Smooth muscle cell (in vitro differentiated cells): ENCODE measurements around the gene AATK. TPM values are rescaled to one million over a fixed set of nuclear protein-coding genes. Genes with fewer than 3 reads are reported as not detected.

Experiments
- DNase-seq: peaks from one replicate; lab custom pipeline; 2025; ENCODE audit not compliant: unreplicated experiment; lab: John Stamatoyannopoulos, UW
- H2AFZ ChIP-seq: fragments of 200-600 bp; sonication (generic); 2 replicates; pipeline ENCODE4 v1.6.0; 2016; ENCODE audit warnings: antibody characterized with exemption, low read depth, mild to moderate bottlenecking
- H3F3A ChIP-seq: fragments of 200-600 bp; sonication (generic); 2 replicates; pipeline ENCODE4 v1.6.0; 2017; ENCODE audit warnings: antibody characterized with exemption, low read depth
- H3K27ac ChIP-seq: fragments of 200-600 bp; sonication (generic); 2 replicates; pipeline ENCODE4 v1.5.1; 2016; ENCODE audit warnings: low read depth, mild to moderate bottlenecking
- H3K27me3 ChIP-seq: fragments of 200-600 bp; sonication (generic); 2 replicates; pipeline ENCODE4 v1.6.1; 2016; ENCODE audit warnings: low read depth, mild to moderate bottlenecking
- H3K36me3 ChIP-seq: fragments of 200-600 bp; sonication (generic); 2 replicates; pipeline ENCODE4 v1.5.1; 2016; ENCODE audit warnings: low read depth
- H3K4me1 ChIP-seq: fragments of 200-600 bp; sonication (generic); 2 replicates; pipeline ENCODE4 v1.5.1; 2016; ENCODE audit warnings: low read depth
- H3K4me2 ChIP-seq: fragments of 200-600 bp; sonication (generic); 2 replicates; pipeline ENCODE4 v1.6.0; 2016; ENCODE audit warnings: mild to moderate bottlenecking
- H3K4me3 ChIP-seq: fragments of 200-600 bp; sonication (generic); 2 replicates; pipeline ENCODE4 v1.5.1; 2016; ENCODE audit warnings: mild to moderate bottlenecking
- H3K79me2 ChIP-seq: fragments of 200-600 bp; sonication (generic); 2 replicates; pipeline ENCODE4 v1.6.0; 2016; ENCODE audit warnings: low read depth, mild to moderate bottlenecking
- H3K9ac ChIP-seq: fragments of 200-600 bp; sonication (generic); 2 replicates; pipeline ENCODE4 v1.6.0; 2016; ENCODE audit warnings: low read depth
- H3K9me3 ChIP-seq: fragments of 200-600 bp; sonication (generic); replicated peaks from 2 replicates; pipeline ENCODE4 v1.5.1; 2016; ENCODE audit warnings: low read depth
- H4K20me1 ChIP-seq: fragments of 200-600 bp; sonication (generic); 2 replicates; pipeline ENCODE4 v1.6.0; 2016; ENCODE audit warnings: low read depth
- WGBS: methylation state at CpG from one replicate; pipeline ENCODE4 v1.1.7; 2016; ENCODE audit warnings: low lambda C conversion rate; 5-methylcytosine and 5-hydroxymethylcytosine counted together
- polyA plus RNA-seq: library from polyadenylated mRNA; unstranded; fragments of >200 nt; fragmentation: Nextera tagmentation; extraction: Ambion mirVana; gene quantifications from 2 replicates; pipeline ENCODE4 v1.2.1, GENCODE V29; 2016
- total RNA-seq: library from RNA; depleted of rRNA; stranded (reverse); fragments of >200 nt; gene quantifications from 2 replicates; pipeline ENCODE4 v1.2.3, GENCODE V29; 2014
- TF ChIP-seq, protein P1 (sequence below): fragments of 200-600 bp; sonication (generic); IDR thresholded peaks from 2 replicates; pipeline ENCODE4 v1.5.1; 2017; ENCODE audit warnings: borderline replicate concordance, mild to moderate bottlenecking, antibody characterized with exemption; ENCODE audit not compliant: insufficient read depth, poor library complexity, severe bottlenecking

AATK gene
- total and polyA plus RNA-seq, 2 experiments from 2014 or later, result 0.61 to 0.67 TPM

- Histone ChIP-seq H3K4me2 (no peak overlapping the region), H3F3A (no peaks in the 10 kb centered on the region), H3K27me3 (no peaks in the 10 kb centered on the region), H3K79me2 (no peaks in the 10 kb centered on the region), H4K20me1 (no peaks in the 10 kb centered on the region), H3K36me3 (no peaks in the 10 kb centered on the region), H3K27ac (no peak overlapping the region), H3K9me3 (no peaks in the 10 kb centered on the region), H3K9ac (no peak overlapping the region), H3K4me1 (no peaks in the 10 kb centered on the region), H2AFZ (no peak overlapping the region), H3K4me3 (no peak overlapping the region)
- 92% methylated on average over 23 of the region's 23 CpGs for WGBS
- no peak for DNase-seq
- TF ChIP-seq, protein P1, sequence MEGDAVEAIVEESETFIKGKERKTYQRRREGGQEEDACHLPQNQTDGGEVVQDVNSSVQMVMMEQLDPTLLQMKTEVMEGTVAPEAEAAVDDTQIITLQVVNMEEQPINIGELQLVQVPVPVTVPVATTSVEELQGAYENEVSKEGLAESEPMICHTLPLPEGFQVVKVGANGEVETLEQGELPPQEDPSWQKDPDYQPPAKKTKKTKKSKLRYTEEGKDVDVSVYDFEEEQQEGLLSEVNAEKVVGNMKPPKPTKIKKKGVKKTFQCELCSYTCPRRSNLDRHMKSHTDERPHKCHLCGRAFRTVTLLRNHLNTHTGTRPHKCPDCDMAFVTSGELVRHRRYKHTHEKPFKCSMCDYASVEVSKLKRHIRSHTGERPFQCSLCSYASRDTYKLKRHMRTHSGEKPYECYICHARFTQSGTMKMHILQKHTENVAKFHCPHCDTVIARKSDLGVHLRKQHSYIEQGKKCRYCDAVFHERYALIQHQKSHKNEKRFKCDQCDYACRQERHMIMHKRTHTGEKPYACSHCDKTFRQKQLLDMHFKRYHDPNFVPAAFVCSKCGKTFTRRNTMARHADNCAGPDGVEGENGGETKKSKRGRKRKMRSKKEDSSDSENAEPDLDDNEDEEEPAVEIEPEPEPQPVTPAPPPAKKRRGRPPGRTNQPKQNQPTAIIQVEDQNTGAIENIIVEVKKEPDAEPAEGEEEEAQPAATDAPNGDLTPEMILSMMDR, result no peak
Observed at GRCh38 chr17:81128774-81129173, 37.2 kb downstream of the AATK start.

DNA sequence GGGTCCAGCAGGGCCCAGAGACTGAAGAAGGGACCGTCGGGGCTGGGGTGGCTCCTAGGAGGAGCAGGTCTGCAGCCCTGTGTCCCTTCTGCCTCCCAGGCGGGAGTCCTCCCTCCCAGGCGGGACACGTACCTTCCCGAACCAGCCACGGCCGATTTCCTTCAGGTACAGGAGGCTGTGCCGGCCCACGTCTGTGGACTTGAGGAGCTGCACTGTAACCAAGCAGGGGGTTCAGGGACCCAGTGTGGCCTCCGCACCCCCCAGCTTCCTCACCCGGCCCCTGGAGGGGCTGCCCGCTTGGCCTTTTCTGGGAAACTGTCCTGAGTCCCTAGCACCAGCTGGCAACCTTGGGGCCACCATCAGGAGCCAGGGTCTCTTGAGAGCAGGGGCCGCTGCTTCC lies 37.7 kb downstream of the AATK start:
- Histone ChIP-seq H3K4me2 (no peak overlapping the region), H3K27me3 (no peaks in the 10 kb centered on the region), H3K9me3 (no peaks in the 10 kb centered on the region), H3K4me3 (no peak overlapping the region), H3F3A (no peaks in the 10 kb centered on the region), H3K9ac (no peak overlapping the region), H3K79me2 (no peaks in the 10 kb centered on the region), H2AFZ (no peak overlapping the region), H3K36me3 (no peaks in the 10 kb centered on the region), H3K4me1 (no peaks in the 10 kb centered on the region), H4K20me1 (no peaks in the 10 kb centered on the region), H3K27ac (no peak overlapping the region)
- TF ChIP-seq, protein P1, result no peak
- WGBS, result 90% methylated on average over 14 of the region's 14 CpGs
- DNase-seq, result no peak

DNA sequence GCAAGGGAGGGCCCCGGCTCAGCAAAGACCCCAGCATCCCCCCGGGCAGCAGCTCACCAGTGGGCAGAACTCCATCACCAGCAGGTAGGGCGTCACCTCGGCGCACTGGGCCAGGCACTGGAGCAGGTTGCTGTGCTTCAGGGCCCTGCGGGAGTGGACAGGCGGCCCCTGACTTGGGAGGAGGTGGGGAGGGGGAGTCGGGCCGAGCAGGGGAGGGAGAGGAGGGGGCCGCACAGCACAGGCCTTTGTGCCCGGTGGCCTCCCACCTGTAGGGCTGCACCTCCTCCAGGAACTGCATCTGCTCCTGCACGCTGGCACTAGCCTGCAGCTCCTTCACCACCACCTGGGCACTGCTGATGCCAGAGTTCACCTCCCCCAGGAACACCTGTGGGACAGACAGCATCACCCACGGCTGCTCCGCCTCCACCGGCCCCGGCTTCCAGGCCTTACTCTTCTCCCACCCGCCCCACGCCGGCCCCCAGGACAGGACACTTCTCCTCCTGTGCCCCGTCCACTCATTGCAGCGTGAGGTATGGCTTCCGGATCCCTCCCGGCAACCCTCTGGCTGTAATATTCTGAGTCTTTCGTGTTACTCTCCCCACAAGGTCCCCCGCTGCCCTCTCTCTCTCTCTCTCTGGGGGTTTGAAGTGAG lies 38.4 kb downstream of the AATK start:
- no peaks in the 10 kb centered on the region for H3K27me3 ChIP-seq
- no peaks in the 10 kb centered on the region for H3K36me3 ChIP-seq
- H3K79me2 ChIP-seq, result no peaks in the 10 kb centered on the region
- H3K4me1 ChIP-seq, result no peaks in the 10 kb centered on the region
- no peak overlapping the region for H3K4me2 ChIP-seq
- no peak for DNase-seq
- H3F3A ChIP-seq, result no peaks in the 10 kb centered on the region
- no peak overlapping the region for H3K4me3 ChIP-seq
- H2AFZ ChIP-seq, result no peak overlapping the region
- H3K9me3 ChIP-seq, result no peaks in the 10 kb centered on the region
- WGBS, result 95% methylated on average over 13 of the region's 25 CpGs
- H3K27ac ChIP-seq, result no peak overlapping the region
- no peaks in the 10 kb centered on the region for H4K20me1 ChIP-seq
- TF ChIP-seq, protein P1, result no peak
- no peak overlapping the region for H3K9ac ChIP-seq

DNA sequence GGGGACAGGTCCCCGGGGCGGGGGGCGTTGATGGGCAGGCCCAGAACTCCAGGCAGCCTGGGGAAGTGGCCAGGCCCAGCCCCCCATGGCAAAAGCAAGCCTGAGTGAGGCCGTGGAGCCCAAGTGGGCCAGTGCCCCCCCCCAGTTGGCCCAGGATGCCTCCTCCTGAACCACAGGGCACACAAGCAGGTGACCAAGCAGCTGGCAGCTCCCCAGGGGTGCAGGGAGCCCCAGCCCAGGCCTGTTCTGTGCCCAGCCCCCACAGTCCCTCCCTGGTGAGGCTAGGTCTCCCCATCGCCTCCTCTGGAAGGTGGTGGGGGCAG lies 38.9 kb downstream of the AATK start:
- no peak overlapping the region for H2AFZ ChIP-seq
- no peaks in the 10 kb centered on the region for H3K27me3 ChIP-seq
- no peak overlapping the region for H3K9ac ChIP-seq
- WGBS, result 100% methylated on average over 2 of the region's 5 CpGs
- no peak overlapping the region for H3K4me2 ChIP-seq
- no peaks in the 10 kb centered on the region for H3F3A ChIP-seq
- no peaks in the 10 kb centered on the region for H3K36me3 ChIP-seq
- no peaks in the 10 kb centered on the region for H3K79me2 ChIP-seq
- H3K4me1 ChIP-seq, result no peaks in the 10 kb centered on the region
- H3K4me3 ChIP-seq, result no peak overlapping the region
- H3K9me3 ChIP-seq, result no peaks in the 10 kb centered on the region
- H3K27ac ChIP-seq, result no peak overlapping the region
- DNase-seq, result no peak
- H4K20me1 ChIP-seq, result no peaks in the 10 kb centered on the region
- TF ChIP-seq, protein P1, result no peak
